Myocyte (in vitro differentiated cells): ENCODE measurements around the gene CDC5L. TPM values are rescaled to one million over a fixed set of nuclear protein-coding genes. Genes with fewer than 3 reads are reported as not detected.
"Not testable (repeated sequence)": the region's sequence is repeated elsewhere in the genome, so short reads cannot be mapped to it uniquely, and the experiment has no call there.

ENCODE experiments used
- DNase-seq: peaks from one replicate; pipeline ENCODE4 v3.0.0-alpha.2; 2012; ENCODE audit warnings: low read depth
- polyA plus RNA-seq: library from polyadenylated mRNA; unstranded; fragments of >200 nt; gene quantifications from one replicate; pipeline ENCODE4 v1.2.1, GENCODE V29; 2012; ENCODE audit warnings: missing spikeins
- total RNA-seq: library from RNA; depleted of rRNA; stranded (reverse); fragments of >200 nt; gene quantifications from 2 replicates; pipeline ENCODE4 v1.2.3, GENCODE V29; 2014

Gene CDC5L
- total RNA-seq, result 23.0 and 23.6 TPM in 2 replicates
- 6.4 TPM for polyA plus RNA-seq

DNA sequence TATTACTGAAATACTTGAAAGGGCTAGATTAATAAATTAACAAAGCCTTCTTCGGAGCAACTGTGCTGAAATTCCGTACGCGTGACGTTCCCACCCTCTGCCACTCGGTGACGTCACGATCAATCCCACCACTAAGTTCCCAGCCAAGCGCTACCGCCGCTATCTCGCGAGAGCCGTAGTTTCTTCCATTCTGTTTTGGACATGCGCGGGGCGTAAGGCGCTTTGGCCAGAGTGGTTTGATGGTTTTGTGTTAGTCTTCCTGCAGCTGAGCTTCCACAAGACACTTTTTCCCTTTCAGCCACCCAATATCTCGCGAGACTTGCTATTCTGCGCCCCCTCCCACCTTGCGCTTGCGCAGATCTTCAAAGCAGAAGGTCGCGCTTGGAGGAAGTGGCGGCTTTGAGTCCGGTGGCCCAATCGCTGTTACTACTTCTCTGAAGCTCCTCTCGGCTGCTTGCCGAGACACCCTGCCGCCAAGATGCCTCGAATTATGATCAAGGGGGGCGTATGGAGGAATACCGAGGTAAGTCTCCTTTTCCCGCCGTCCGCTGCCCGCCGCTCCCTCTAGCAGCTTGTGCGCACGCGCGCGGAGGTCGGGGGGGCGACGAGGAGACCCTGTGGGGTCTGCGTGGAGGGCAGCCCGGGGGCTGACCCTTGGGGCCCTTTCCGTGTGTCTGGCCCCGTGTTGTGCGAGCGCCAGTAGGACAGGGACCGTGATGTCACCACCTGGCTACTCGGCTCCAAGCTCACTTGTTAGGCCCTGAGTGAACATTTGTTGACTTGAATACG is at the start of gene CDC5L:
Gene CDC5L (plus strand): TSS at position 361 of the 789 bp plus-strand sequence. CDS start 118 bp downstream, at position 479.
- peak; percentile 99 for DNase-seq

DNA sequence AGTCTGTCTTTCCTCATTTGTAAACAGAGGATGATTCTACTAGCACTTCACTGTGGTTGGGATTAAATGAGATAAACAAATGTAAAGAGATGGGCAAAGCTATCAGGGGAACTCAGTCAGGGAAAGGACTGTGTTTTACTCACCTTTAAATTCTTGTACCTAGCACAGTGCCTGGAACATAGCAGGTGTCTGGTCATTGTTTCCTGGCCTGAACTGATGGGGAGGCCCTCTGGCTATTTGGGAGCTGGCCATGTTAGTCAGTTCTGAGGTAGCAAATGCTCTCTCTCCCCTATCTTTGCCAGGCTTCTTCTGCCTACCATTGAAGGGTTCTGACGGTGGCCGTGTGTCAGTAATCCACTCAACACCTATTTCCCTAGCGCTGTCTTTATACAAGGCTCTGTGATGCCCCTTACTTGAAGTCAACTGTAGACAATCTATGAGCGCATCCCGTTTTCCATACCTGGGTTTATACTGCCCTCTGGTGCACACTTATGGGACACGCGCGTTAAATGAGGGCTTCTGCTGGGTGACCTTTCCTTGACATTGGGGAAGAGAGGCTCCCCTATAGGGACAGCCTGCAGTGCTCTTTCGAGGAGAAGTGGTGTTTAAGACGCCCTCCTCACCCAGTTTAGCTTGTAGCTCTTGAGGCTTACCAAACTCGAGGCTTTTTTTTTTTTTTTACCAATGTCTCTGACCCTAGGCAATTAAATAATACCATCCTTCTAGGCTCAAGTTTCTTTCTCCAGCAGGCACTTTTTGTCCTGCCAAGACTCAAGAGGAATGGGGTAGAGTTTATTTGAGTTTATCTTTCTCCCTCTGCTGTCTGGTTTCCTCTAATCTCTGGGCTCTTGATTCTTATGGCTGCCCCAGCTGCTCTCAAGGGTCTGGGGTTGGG is 49.0 kb upstream of the CDC5L start:
- DNase-seq, result peak; percentile 74

DNA sequence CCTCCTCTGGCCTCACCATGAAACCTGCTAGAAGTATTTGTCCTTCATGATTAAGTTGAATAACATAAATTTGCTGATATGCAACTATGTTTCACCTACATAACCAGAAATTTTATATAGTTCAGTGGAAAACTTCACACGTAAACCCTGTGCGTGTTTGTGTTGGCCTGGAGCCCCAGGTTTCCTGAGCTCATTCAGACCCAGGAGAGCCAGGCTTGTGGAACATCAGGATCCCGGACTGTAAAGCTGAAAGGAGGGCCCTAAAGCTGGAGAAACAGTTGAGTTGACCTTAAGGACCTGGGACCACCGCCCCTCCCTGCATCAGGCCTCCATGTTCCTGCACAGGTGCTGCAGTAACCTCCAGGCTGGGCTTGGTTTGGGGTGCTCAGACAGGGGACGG is 48.2 kb upstream of the CDC5L start:
- no peak for DNase-seq

- DNase-seq, result no peak
Observed at GRCh38 chr6:44339763-44340625, 47.5 kb upstream of the CDC5L start.

DNA sequence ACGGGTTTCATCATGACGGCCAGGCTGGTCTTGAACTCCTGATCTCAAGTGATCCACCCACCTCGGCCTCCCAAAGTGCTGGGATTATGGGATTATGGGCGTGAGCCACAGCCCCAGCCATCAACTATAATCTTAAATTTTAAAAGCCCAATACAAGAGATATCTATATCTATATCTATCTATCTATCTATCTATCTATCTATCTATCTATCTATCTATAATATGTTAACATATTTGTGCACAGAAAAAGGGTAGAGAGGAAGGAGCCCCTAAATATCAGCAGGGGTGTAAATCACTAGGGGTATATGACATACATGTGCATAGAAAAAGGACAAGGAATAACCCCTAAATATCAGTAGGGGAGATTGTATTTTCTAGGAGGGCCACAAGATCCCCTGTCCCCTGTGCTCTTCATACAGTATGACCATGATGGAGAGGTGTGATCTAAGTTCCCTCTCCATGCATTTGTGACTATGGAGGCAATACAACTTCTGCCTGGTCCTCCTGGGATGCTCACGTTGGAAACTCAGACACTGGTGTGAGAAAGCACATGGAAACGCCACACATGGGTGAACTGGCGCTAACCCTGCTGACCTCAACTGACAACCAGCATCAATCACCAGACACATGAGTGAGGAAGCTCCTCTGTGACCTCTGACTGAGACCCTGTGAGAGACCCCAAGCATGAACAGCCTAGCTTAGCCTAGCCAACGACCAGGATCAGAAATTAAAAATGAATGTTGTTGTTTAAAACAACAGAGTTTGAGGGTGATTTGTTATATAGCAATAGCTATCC is 46.2 kb upstream of the CDC5L start:
- no peak for DNase-seq

DNA sequence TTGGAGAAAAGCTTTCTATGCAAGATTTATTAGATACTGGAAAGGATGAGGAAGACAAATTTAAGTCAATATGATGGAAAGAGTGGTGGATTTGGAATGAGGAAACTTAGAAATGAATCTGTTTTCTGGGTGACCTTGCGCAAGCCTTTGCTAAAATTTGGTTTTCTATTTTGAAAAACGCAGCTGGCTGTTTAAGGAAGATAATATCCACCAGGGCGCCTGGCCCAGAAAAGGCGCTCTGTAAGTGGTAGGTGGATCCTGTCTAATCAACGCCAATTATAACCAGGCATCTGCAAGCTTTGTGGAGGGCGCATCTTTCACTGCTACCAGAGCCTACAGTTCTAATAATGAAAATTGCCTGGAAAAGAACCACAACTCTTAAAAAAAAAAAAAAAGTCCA is 45.5 kb upstream of the CDC5L start:
- no peak for DNase-seq

DNA sequence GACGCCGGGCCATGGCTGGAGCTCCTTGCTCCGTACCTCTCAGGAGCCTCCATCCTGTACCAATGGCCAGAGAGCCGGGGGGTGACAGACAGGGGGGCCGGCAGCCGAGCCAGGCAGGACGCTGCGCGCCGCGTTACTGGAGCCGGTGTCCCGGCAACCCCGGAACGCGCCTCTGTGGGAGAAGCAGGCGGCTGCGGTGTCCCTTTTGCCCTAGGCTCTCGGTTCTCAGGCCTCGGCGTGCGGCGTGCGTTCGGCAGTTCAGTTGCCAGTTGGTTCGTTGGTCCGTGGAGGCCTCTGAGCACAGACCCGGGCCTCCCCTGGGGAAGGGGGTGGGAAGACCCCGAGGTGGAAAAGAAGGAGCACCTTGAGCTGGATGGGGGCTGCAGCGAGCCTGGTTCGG is 45.0 kb upstream of the CDC5L start, which contains the start of gene SPATS1:
Gene SPATS1 (plus strand): TSS at position 162 of the 400 bp plus-strand sequence. CDS start 446 bp downstream, outside the sequence.
- DNase-seq, result peak; percentile 13

DNA sequence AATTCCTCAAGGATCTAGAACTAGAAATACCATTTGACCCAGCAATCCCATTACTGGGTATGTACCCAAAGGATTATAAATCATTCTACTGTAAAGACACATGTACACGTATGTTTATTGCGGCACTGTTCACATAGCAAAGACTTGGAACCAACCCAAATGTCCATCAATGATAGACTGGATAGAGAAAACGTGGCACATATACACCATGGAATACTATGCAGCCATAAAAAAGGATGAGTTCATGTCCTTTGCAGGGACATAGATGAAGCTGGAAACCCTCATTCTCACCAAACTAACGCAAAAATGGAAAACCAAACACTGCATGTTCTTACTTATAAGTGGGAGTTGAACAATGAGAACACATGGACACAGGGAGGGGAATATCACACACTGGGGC is 40.7 kb upstream of the CDC5L start:
- not testable (repeated sequence) for DNase-seq

- no peak for DNase-seq
Observed at GRCh38 chr6:44349904-44350649, 37.4 kb upstream of the CDC5L start.

DNA sequence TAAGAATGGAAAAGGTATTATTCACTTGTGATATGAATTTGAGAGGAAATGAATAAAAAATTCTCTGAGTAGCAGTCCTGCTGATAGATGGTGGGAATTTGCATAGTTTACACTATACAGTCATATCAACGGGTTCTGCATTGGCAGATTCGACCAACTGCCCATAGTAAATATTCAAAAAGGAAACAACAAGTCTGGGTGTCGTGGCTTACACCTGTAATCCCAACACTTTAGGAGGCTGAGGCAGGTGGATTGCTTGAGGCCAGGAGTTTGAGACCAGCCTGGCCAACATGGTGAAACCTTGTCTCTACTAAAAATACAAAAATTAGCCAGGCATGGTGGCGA is 36.9 kb upstream of the CDC5L start:
- not testable (repeated sequence) for DNase-seq

GRCh38 chr6:44352259-44352658 is 35.2 kb upstream of the CDC5L start:
- DNase-seq, result no peak

DNA sequence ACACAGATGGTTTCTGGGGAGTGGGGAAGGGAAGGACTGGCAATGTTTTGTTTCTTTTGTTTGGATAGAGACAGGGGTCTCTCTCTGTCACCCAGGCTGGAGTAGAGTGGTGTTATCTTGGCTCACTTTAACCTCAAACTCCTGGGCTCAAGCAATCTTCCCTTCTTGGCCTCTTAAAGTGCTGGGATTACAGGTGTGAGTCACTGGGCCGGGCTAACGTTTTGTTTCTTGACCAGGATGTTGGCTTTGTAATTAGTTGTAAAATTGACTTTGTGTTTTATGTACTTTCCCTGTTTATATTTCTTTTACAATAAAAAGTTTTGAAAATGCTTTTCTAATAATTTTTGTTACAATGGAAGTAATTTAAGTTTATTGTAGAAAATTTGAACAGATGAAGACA is 34.2 kb upstream of the CDC5L start:
- no peak for DNase-seq

DNA sequence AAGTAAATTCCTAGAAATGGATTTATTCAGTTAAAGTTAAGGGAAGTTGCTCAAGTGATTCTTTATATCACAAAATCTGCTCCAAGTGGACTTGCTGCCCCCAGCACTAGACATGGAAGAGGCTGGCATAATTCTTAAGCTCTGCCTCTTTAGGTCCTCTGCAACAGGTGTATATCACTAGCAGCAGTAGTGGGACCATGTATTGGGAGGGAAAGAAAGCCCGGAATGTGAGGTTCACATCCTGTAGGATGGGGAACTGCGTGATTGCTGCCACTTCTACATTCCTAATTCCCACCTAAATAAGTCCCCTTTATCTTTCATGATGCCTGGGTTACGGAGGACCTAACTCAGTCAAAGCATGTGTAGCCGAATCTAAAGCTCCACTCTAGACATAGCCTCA is 31.9 kb upstream of the CDC5L start:
- DNase-seq, result no peak

DNA sequence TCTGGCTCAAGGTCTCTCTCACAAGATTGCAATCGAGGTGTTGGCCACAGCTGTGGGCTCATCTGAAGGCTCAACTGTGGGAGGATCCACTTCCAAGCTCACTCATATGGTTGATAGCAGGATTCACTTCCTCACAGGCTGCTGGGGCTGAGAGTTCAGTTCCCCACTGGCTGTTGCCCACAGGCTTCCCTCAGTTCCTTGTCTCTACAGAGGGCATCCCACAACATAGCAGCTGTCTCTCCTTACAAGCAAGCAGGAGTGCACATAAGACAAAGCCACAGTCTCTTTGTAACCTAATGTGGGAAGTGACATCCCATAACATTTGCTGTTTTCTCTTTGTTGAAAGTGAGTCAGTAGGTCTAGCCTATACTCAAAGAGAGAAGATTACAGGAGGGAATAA is 31.0 kb upstream of the CDC5L start:
- DNase-seq, result peak; percentile 76

- DNase-seq, result no peak
Observed at GRCh38 chr6:44359973-44360372, 27.5 kb upstream of the CDC5L start.

GRCh38 chr6:44361947-44362346 is 25.6 kb upstream of the CDC5L start:
- DNase-seq, result no peak

DNA sequence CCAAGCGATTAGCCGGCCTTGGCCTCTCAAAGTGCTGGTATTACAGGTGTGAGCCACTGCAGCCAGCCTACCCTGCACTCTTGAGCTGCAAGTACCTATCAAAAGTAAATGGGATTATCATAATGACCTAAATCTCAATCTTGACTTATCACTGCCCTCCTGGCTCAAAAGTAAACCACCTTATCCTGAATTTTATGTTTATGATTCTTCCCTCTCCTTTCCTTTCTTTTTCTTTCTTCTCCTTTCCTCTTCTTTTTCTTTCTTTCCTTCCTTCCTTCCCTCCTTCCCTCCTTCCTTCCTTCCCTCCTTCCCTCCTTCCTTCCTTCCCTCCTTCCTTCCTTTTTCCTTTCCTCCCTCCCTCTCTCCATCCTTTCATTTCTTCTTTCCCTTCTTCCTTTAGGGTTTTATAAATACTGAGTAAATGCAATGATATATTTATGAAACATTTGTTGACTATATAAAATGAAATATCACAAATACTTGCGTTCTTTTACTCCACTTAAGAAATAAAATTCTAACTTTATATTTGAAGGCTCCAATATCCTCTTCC is 24.1 kb upstream of the CDC5L start:
- no peak for DNase-seq

DNA sequence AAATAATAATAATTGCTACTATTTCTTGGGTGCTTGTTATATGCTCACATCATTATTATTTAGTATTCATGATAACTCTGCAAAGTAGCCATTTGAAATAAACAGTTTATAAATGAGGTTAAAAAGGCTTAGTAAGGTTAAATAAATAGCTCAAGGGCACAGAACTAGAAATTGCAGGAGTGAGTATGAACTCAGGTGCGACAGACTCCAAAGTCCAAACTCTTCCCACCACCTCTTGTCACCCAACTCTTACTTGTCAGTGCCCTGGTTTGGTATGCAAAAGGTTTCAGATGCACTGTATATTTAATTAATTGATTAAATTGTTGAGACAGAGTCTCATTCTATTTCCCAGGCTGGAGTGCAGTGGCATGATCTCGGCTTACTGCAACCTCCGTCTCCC is 20.7 kb upstream of the CDC5L start:
- no peak for DNase-seq

GRCh38 chr6:44367681-44368080 is 19.8 kb upstream of the CDC5L start:
- peak; percentile 1 for DNase-seq
